RPMI7951 (cell line): ENCODE results near the gene STIM1. TPM values are rescaled to one million over a fixed set of nuclear protein-coding genes. Genes with fewer than 3 reads are reported as not detected.
"Not testable (repeated sequence)": the region's sequence is repeated elsewhere in the genome, so short reads cannot be mapped to it uniquely, and the experiment has no call there.

ENCODE experiments used
- DNase-seq: peaks from one replicate; pipeline ENCODE4 v3.0.0-alpha.2; 2012; ENCODE audit warnings: low read depth
- total RNA-seq: library from RNA; depleted of rRNA; stranded (reverse); fragments of >200 nt; shearing (Covaris generic); gene quantifications from 2 replicates; pipeline ENCODE4 v1.2.3, GENCODE V29; 2014

The STIM1 gene
- total RNA-seq, 1 experiment from 2014 or later: 13.8 TPM

DNA sequence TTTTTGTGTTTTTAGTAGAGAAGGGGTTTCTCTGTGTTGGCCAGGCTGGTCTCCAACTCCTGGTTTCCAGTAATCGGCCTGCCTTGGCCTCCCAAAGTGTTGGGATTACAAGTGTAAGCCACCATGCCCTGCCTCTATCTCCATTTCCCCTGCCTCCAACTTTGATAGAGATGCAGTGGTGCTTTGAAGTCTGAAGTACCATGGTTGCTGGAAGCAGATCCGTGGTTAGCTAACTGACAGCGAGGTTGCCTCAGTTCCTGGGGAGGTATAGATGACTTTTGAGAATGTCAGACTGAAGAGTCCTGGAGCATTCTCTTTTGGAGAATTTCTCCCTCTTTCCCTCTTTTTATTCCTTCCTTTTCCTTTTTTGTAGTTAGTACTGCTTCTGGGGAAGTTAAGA is 127.6 kb downstream of the STIM1 start:
- no peak for DNase-seq

DNA sequence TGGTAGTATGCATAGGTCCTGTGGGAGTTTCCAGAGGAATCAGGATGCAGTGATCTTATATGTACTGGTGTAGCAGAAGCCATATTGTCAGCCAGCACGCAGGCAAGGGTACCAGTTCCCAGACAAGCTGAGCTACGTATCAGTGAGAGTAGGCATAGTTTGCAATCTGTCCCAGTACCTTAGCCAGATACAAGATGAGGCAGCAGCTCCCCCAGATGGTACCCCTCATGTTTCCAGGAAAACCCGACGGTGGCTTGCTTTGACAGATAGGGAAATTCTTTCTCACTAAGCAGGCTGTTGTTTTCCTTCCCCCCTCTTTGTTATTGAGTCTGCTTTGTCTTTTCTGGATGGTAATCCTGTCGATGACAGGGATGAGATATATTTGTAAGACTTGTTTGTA is 129.4 kb downstream of the STIM1 start:
- no peak for DNase-seq

DNA sequence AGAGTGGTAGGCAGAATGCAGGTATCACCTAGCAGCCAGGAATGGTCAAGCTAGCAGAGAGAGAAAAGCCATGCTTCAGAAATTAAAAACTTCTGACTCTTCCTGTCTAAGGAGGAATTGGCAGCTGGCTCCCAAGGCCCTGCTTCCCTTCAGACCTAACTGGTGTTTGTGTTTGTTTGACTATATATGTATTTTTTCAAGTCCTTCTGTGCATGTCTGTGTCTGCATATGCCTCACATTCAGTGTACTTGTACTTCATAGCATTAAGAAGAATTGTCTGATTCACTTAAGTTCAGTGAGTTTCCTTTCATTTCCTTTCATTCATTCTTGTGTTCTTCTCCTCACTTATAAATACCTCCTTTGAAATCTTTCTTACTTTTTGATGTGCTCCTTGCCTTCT is 130.2 kb downstream of the STIM1 start:
- DNase-seq: no peak

DNA sequence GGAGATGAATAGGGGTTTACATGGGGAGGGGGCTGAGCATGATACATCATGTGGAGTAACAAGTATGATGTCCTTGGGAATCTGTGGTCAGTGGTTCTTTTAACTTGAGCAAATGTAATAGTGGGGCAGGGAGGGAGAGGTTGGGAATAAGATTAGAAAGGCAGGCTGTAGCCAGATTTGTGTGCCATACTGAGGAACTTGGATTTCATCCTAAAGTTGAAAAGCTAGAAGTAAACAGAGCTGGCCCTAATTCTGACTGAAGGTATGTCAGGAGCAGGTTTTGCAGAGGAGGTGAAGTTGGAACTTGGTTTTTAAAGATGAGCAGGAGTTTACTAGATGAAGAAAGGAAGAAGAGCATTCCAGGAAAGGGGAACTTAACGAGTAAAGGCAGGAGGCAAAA is 130.8 kb downstream of the STIM1 start:
- DNase-seq: no peak

DNA sequence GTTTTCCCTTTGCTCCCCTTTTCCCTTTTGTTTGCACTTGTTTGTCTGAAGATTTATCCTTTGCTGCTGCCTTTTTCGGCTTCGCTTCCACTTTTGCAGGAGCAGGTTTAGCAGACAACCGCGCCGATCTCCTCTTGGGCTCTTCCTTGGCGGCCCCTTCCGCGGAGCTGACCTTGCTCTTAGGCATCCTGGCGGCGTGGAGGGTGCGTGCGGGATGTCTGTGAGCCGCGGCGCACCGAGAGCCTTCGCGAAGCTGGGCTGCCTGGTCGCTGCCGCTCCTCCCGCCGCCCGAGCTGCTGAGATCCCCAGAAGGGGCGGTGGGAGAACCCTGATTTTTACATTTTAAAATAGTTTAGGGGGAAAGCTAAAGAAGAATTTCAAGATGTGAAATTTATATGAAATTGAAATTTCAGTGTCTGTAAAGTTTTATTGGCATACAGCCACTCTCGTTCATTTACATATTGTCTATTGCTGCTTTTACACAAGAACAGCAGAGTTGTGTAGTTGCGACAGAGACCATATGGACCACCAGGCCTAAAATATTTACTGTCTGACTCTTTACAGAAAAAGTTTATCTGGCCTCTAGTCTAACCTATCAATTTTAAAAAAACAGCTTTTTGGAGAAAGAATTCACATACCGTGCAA is 133.9 kb downstream of the STIM1 start:
- no peak for DNase-seq

DNA sequence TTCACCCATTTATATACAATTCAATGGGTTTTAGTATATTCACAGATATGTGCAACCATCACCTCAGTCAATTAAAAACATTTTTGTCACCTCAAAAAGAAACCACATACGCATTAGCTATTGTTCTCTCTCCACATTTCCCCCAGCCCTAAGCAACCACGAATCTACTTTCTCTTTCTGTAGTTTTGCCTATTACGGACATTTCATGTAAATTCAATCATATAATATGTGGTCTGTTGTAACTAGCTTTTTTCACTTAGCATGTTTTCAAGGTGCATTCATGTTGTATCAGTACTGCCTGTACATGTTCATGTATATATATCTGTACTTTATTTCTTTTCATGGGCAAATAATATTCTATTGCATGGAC is 134.4 kb downstream of the STIM1 start:
- no peak for DNase-seq

DNA sequence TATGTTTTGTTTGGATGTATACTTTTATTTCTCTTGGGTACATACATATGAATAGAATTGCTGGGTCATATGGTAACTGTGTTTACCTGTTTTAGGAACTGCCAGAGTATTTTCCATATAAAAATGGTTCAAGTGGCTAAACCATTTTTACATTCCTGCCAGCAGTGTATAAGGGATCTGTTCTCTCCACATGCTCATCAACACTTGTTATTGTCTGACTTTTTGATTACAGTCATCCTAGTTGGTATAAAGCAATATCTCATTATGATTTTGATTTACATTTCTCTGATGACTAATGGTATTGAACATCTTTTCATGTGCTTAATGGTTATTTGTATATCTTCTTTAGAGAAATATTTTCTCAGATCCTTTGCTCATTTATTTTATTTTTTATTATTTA is 134.9 kb downstream of the STIM1 start:
- no peak for DNase-seq

DNA sequence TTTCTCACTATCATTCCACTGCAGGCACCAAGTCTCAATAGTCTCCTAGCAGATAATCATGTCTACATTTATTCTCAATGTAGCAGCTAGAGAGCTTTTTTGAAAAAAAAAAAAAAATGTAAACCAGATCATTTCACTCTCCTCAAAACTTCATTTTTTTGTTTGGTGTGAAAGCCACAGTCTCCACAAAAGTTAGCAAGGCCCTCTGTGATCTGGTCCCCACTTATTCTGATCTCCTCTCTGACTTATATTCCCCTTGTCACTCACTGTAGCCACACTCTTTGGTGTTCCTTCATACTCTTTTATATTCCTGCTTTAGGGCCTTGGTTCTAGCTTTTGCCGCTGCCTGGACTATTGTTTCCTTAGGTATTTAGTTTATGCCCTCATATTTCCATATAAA is 137.5 kb downstream of the STIM1 start:
- DNase-seq: no peak

DNA sequence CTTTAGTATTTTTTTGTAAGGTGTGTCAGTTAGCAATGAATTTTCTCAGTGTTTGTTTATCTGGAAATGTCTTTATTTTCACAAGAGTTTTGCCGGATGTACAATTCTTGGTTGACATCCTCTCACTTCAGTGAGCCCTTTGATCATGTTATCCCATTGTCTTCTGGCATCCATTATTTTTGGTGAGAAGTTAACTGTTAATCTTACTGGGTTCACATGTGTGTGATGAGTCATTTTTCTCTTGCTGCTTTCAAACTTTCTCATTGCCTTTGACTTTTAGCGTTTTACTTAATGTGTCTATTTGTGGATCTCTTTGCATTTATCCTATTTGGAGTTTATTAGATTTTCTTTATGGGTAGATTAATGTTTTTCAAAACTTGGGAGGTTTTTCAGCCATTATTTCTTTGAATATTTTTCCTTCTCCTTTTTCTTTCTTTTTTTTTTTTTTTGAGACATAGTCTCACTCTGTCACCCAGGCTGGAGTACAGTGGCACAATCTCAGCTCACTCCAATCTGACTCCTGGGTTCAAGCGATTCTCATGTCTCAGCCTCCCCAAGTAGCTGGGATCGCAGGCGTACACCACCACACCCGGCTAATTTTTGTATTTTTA is 138.7 kb downstream of the STIM1 start:
- DNase-seq: peak; percentile 45

DNA sequence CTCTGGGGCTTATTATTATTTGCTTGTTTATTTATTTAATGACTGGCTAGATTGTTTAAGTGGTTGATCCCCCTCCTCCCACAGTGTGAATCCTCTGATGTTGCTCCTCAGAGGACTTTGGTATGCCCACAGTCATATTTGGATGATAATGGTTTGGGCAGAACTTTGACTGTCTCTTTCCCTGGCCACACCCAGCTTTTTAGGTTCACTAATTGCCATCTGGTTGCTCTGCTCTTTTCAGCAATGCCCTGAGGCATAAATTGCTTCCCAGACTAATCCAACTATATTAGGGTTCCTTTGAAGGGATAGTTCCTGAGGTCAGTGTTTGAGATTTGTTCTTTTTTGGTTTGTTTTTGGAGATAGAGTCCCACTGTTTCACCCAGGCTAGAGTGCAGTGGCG is 139.8 kb downstream of the STIM1 start:
- DNase-seq: peak; percentile 75

DNA sequence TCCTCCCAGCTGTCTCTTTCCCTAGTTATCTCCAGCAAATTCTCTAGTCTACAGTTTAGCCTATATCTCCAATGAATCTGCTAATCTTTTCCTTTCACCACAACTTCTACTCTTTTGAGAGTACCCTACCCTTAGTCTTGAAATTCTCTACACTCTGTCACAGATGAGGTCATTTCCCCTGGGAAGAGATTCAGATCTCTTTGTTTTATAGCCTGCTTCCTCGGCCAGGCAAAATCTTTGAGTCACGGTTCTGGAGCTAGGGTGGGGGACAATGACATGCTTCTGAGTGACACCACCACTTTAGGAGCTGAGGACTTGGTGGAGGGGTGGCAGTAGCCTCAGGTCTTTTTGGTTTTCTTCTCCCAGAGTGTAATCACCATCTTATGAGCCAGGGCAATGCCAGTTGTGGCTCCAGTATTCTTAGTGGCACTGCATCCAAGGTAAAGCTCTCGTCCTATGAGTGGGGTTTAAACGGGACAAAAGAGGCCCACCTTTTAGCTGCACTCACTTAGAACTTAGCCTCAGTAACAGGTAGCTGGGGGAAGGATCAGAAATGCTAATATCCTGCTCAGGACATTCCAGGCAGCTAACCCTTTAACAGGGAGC is 140.6 kb downstream of the STIM1 start:
- peak; percentile 69 for DNase-seq

DNA sequence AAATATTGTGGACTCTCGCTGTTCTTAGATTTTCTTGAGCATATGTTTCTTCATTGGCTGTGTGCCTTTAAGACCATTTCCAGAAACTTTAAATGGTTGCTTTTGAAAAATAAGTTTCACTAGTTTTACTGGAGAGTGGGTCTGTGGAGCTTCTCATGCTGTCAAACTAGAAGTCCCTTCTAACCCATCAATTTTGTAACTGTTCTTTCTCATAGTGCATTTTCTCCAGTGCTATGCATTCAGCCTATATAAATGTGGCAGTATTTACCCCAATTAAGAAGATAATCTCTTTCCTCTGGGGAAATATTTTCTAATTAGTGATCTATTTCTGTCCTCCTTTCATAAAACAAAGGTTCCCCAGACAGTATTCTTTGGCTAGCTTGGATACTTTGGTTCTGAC is 141.2 kb downstream of the STIM1 start:
- no peak for DNase-seq

DNA sequence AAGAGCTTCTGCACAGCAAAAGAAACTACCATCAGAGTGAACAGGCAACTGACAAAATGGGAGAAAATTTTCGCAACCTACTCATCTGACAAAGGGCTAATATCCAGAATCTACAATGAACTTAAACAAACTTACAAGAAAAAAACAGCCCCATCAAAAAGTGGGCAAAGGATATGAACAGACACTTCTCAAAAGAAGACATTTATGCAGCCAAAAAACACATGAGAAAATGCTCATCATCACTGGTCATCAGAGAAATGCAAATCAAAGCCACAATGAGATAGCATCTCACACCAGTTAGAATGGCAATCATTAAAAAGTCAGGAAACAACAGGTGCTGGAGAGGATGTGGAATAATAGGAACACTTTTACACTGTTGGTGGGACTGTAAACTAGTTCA is 149.3 kb downstream of the STIM1 start:
- not testable (repeated sequence) for DNase-seq

DNA sequence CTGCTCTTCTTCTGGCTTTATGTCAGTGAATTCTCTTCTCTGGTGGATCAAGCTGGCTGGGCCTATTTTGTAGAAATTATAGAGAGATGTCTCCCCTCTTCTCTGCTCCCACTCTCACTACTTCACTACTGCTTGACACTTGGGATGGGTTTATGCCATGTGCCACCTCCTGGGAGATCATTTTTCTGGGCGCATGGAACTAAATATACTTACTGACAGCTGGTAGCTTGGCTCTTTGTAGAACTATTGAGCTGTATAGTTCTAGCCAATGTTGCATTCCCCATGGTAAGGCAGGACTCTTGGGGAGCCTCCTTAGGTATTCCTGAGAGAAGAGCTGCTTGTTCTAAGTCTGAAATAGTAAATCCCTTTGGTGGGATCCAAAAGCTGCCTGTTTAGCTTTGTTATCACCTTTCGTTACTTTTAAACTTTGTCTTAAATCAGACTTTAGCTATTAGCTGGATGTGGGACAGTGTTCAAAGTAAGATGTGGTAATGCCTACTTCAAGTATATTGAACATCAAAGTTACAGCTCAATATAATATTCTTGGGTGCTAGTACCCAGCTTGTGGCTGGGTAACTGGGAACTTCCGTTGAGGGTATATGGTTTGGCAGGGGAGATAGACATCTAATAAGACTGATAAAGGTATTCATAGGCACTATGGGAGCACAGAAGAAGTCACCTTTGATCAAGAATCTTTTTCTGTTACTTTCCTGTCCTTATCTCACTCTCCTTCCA is 151.6 kb downstream of the STIM1 start:
- no peak for DNase-seq

DNA sequence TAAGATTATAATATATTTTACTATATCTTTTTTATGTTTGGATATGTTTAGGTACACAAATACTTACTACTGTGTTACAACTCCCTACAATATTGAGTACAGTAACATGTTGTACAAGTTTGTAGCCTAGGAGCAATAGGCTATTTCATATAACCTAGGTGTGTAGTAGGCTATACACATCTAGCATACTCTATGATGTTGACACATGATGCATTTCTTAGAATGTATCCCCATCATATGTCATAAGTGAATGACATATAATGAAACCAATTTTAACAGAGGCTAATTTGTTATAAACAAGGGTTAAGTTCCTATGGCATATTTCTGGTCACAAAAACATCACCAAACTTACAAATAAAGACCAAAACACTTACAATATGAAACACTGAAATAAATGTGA is 152.7 kb downstream of the STIM1 start:
- DNase-seq: no peak

DNA sequence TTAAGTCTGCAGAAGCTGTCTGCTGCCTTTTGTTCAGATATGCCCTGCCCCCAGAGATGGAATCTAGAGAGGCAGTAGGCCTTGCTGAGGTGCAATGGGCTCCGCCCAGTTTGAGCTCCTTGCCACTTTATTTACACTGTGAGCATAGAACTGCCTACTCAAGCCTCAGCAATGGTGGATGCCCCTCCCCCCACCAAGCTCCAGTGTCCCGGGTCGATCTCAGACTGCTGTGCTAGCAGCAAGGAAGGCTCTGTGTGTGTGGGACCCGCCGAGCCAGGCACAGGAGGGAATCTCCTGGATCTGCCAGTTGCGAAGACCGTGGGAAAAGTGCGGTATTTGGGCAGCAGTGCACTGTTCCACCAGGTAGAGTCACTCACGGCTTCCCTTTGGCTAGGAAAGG is 161.1 kb downstream of the STIM1 start:
- DNase-seq: not testable (repeated sequence)

DNA sequence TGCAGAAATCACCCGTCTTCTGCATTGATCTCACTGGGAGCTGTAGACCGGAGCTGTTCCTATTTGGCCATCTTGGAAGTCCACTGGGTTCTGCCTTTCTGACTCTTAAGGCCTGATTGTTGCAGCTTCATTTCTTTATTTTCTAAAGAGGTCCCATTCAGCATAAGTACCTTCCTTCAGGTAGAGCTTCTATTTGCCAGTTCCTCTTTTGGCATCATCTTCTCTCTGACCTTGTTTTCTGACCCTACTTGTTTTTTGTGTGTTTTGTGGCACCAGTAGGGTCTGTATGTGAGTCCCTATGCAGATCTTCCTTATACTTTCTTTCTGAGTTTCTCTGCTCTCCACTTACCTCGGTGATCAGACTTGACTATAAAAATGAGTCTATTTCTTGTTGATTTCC is 161.7 kb downstream of the STIM1 start:
- no peak for DNase-seq

DNA sequence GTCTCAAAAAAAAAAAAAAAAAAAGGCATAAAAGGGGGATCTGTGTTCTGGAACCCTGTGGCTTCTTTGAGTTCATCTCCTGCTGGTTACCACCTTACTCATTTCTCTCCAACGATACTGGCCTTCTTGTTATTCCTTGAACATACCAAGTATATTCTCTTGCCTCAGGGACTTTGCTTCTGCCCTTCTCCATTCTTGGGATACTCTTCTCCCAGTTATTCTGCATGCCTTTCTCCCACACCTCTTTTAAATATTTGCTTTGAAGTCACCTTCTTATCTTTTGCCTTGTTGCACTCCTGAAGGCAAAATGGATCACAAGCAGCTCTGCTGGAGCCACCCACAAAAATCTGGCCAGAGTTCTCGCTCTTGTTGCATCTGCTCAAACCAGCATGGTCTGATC is 163.2 kb downstream of the STIM1 start:
- peak; percentile 43 for DNase-seq

DNA sequence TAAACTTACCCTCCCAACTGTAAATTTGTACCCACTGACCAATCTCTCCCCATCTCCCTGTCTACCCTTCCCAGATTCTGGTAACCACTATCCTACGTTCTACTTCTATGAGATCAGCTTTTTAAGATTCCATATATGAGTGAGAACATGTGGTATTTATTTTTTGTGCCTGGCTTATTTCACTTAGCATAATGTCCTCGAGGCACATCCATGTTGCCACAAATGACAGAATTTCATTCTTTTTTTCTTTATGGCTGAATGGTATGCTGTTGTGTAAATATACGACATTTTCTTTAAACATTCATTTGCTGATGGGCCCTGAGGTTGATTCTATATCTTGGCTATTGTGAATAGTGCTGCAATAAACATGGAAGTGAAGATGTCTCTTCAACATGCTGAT is 164.4 kb downstream of the STIM1 start:
- peak; percentile 71 for DNase-seq

DNA sequence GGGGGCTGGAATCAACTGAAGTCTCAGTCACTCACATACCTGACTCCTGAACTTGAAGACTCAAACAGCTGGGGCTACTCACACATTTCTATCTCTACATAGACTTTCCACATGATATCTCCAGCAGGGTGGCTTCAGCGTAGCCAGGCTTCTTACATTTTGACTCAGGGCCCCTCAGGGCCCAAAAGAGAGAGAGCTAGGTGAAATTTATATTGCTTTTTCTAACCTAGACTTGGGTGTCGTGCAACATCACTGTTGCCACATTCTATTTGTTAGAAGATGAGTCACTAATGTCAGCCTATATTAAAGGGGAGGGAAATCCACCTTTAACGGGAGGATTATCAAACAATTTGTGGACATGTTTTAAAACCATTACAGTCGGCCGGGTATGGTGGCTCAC is 167.2 kb downstream of the STIM1 start:
- DNase-seq: no peak

DNA sequence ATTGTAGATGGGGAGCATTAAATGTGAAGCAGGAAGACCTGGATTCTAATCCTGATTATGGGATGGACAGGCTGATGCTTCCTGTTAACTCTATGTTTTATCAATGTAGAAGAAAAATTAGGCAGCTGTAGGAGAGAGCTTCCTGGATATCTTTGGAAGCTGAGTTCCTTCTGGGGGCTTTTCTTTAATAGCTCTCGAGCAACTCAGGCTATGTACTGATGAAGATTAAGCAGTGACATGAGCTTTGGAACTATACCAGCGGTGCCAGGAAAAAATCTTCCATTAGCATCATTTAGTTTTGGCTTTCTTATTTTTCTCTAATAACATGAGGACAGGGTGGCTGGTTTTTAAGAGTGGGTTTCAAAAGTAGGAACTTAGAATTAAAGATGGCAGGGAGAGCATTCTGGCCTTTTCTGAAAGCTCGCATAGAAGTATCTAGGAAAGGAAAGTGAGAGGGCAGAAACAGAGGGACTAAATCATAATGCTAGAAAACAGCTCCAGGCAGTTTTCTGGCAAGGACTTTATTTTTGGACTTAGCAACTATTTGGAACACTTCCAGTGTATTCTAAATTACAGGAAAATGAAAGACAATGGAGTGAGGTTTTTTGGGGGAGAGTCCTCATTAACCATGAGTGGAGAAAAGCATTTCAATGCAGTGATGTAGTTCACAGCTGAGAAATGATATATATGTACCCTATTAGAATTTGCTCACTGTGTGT is 169.9 kb downstream of the STIM1 start:
- DNase-seq: peak; percentile 79

DNA sequence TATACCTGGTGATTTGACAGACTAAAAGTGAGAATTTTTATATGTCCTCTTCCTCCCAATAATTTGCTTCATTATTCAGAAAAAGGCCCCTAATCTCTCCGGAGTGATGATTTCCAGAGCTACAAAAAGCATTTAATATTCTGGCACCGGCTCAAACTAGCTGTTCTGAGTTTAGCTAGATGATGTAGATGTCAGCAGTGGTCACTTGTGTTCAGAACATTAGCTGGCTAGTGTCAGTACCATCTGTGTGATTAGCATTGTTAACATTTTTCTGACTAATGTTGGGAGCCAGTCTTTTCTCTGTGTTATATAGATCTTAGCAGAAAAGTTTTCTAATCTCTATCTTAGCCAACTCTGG is 170.5 kb downstream of the STIM1 start:
- DNase-seq: peak; percentile 24
